ENCODE results near the gene SYNE2. TPM values are rescaled to one million over a fixed set of nuclear protein-coding genes. Genes with fewer than 3 reads are reported as not detected.
A peak's percentile ranks its signal among the peaks of the same experiment; 100 is the strongest.

The SYNE2 gene
- total RNA-seq, 1 experiment from 2014 or later = 67.4 TPM

DNA sequence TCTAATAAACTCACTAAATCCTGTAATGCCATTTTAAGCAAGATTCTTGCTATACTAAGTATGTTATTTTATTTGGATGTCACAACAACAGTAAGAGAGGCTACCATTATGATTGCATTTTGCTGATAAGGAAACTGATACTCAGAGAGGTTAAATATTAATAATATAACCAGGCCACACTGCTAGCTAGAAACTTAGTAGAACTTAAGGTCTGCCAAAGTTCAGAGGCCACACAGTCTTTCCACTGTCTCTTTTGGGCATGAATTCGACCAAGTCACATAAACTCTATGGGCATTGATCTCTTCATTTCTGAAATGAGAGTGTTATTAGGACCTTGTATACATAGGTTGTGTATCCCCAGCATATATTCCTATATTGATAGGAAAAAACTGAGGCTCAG lies 147.9 kb downstream of the SYNE2 start:
- H3K36me3 Mint-ChIP-seq (ENCODE audit: insufficient read depth, unreplicated experiment) = no peaks in the 10 kb centered on the region
- ChIA-PET POLR2A (no interaction called here), CTCF (interaction anchor here (0.7 to 1.0 kb wide), 3 partner anchors 9 to 714 kb away, joined by 3 read pairs; no protein-coding TSS in a partner anchor)
- H3K4me3 Mint-ChIP-seq (ENCODE audit: unreplicated experiment) = no peak overlapping the region
- no peaks in the 10 kb centered on the region for H3K4me1 Mint-ChIP-seq (ENCODE audit: insufficient read depth, unreplicated experiment)
- no peak for TF ChIP-seq CTCF (IDR thresholded peaks at IDR 0.05; ENCODE audit: unreplicated experiment)
- no peak overlapping the region for H3K27ac Mint-ChIP-seq (ENCODE audit: low read depth, unreplicated experiment)
- no TSS peak for BruUV-seq (replicated peaks)
- no peaks in the 10 kb centered on the region for H3K9me3 Mint-ChIP-seq (ENCODE audit: unreplicated experiment)
- DNase-seq (ENCODE audit: unreplicated experiment) = no peak
- intact Hi-C loops (cut with micrococcal nuclease) = no loop called here
- H3K27me3 Mint-ChIP-seq (ENCODE audit: insufficient read depth, unreplicated experiment) = no peaks in the 10 kb centered on the region

DNA sequence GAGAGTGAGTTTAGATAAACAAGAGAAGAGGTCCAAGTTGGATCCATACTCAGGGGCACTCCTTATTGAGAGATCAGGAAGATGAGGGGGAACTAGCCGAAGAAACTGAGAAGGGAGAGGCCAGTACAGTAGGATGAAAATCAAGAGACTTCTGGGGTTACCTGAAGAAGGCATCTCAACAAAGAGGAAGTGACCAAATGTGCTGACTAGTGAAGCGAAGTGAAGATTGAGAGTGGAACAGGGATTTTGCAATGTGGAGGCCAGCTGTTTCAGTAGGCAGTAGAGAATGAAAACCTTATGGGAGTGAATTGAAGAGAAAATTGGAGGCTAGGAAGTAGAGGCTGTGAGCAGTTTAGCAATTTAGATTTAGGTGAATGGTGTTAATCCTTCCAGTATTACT lies 153.0 kb downstream of the SYNE2 start:
- TF ChIP-seq CTCF (IDR thresholded peaks at IDR 0.05; ENCODE audit: unreplicated experiment) = no peak
- no peak overlapping the region for H3K4me3 Mint-ChIP-seq (ENCODE audit: unreplicated experiment)
- H3K9me3 Mint-ChIP-seq (ENCODE audit: unreplicated experiment) = no peaks in the 10 kb centered on the region
- no peaks in the 10 kb centered on the region for H3K27me3 Mint-ChIP-seq (ENCODE audit: insufficient read depth, unreplicated experiment)
- no peak for DNase-seq (ENCODE audit: unreplicated experiment)
- intact Hi-C loops (cut with micrococcal nuclease) = no loop called here
- no peaks in the 10 kb centered on the region for H3K36me3 Mint-ChIP-seq (ENCODE audit: insufficient read depth, unreplicated experiment)
- no peaks in the 10 kb centered on the region for H3K4me1 Mint-ChIP-seq (ENCODE audit: insufficient read depth, unreplicated experiment)
- ChIA-PET POLR2A (no interaction called here), CTCF (interaction anchor here (1.8 kb wide), 1 partner anchor 34 kb away, joined by 5 read pairs; no protein-coding TSS in a partner anchor)
- BruUV-seq (replicated peaks) = no TSS peak
- no peak overlapping the region for H3K27ac Mint-ChIP-seq (ENCODE audit: low read depth, unreplicated experiment)

- H3K4me1 Mint-ChIP-seq (ENCODE audit: insufficient read depth, unreplicated experiment) = no peaks in the 10 kb centered on the region
- ChIA-PET CTCF (no interaction called here), POLR2A (no interaction called here)
- DNase-seq (ENCODE audit: unreplicated experiment) = no peak
- H3K4me3 Mint-ChIP-seq (ENCODE audit: unreplicated experiment) = no peak overlapping the region
- intact Hi-C loops (cut with micrococcal nuclease) = no loop called here
- H3K27me3 Mint-ChIP-seq (ENCODE audit: insufficient read depth, unreplicated experiment) = no peaks in the 10 kb centered on the region
- H3K9me3 Mint-ChIP-seq (ENCODE audit: unreplicated experiment) = no peaks in the 10 kb centered on the region
- TF ChIP-seq CTCF (IDR thresholded peaks at IDR 0.05; ENCODE audit: unreplicated experiment) = no peak
- H3K27ac Mint-ChIP-seq (ENCODE audit: low read depth, unreplicated experiment) = peak overlapping the region; percentile 16
- BruUV-seq (replicated peaks) = no TSS peak
- H3K36me3 Mint-ChIP-seq (ENCODE audit: insufficient read depth, unreplicated experiment) = no peaks in the 10 kb centered on the region
Measured at GRCh38 chr14:64008016-64008415, 155.2 kb downstream of the SYNE2 start.

DNA sequence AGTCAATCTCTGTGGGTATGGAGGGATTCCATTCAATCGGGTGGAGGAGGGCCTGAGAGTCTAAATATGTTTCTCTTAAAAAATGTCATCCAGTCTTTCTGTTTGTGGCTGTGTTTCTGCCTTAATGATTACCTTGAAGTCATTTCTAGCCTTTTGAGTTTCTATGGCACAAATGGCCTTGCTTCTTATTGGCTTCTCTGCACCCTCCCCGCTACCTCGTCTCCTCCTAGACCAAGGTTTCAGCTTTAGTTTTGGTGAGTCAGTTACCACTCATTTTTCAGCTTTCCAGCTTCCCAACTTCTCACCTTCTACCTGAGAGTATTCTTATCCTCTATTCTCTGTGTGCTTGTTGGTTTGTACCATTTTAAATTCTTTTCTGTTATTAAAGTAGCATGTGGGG lies 159.2 kb downstream of the SYNE2 start:
- intact Hi-C loops (cut with micrococcal nuclease) = no loop called here
- peaks cover 8% of the 10 kb centered on the region for H3K9me3 Mint-ChIP-seq (ENCODE audit: unreplicated experiment)
- no peak for DNase-seq (ENCODE audit: unreplicated experiment)

More for the DNA sequence above, 159.2 kb downstream of the SYNE2 start:
- TF ChIP-seq CTCF (IDR thresholded peaks at IDR 0.05; ENCODE audit: unreplicated experiment) = no peak
- POLR2A ChIA-PET = interaction anchor here (1.0 kb wide), 1 partner anchor 125 kb away, joined by 3 read pairs; no protein-coding TSS in a partner anchor
- Mint-ChIP-seq H3K4me1 (ENCODE audit: insufficient read depth, unreplicated experiment) (no peaks in the 10 kb centered on the region), H3K27me3 (ENCODE audit: insufficient read depth, unreplicated experiment) (no peaks in the 10 kb centered on the region), H3K27ac (ENCODE audit: low read depth, unreplicated experiment) (peak overlapping the region; percentile 24), H3K36me3 (ENCODE audit: insufficient read depth, unreplicated experiment) (peaks cover 7% of the 10 kb centered on the region), H3K4me3 (ENCODE audit: unreplicated experiment) (no peak overlapping the region)
- BruUV-seq (replicated peaks) = no TSS peak
- CTCF ChIA-PET = interaction anchor here (0.6 to 2.7 kb wide), 8 partner anchors 15 to 367 kb away, joined by 3 to 32 read pairs (median 3); no protein-coding TSS in a partner anchor

All from MCF 10A (cell line).